GM12874 (cell line): ENCODE measurements around the gene FZR1.

Experiments used
- CTCF ChIP-seq: IDR thresholded peaks from 2 replicates; pipeline ENCODE4 v1.5.1; 2011; ENCODE audit warnings: low read depth, mild to moderate bottlenecking, control low read depth, low read length, moderate library complexity; ENCODE audit not compliant: insufficient read depth

FZR1 gene

GRCh38 chr19:3477506-3477905 is 28.6 kb upstream of the FZR1 start:
- TF ChIP-seq CTCF = no peak

- TF ChIP-seq CTCF = no peak
These were observed 28.2 kb upstream of the FZR1 start for GRCh38 chr19:3477951-3478350.

GRCh38 chr19:3478409-3479176 is 27.5 kb upstream of the FZR1 start:
- no peak for TF ChIP-seq CTCF

GRCh38 chr19:3479177-3479833 is 26.8 kb upstream of the FZR1 start:
- TF ChIP-seq CTCF = no peak

GRCh38 chr19:3479834-3480215 is 26.3 kb upstream of the FZR1 start:
- TF ChIP-seq CTCF = no peak

GRCh38 chr19:3480383-3481091 is 25.6 kb upstream of the FZR1 start, which contains the start of gene SMIM24:
TSS of gene SMIM24 (minus strand) at chr19:3480525. CDS start at chr19:3480463, 62 bp downstream.
- TF ChIP-seq CTCF = no peak
